Activated CD8-positive, alpha-beta memory T cell treated with anti-CD3 and anti-CD28 coated beads, Interleukin-2, amount 50 U/mL, for 1 hour (primary cell): ENCODE measurements around the gene THSD4.

Experiments used
- DNase-seq: peaks from one replicate; pipeline ENCODE4 v3.0.0-alpha.2; 2020; ENCODE audit errors: extremely low read depth

Gene THSD4

DNA sequence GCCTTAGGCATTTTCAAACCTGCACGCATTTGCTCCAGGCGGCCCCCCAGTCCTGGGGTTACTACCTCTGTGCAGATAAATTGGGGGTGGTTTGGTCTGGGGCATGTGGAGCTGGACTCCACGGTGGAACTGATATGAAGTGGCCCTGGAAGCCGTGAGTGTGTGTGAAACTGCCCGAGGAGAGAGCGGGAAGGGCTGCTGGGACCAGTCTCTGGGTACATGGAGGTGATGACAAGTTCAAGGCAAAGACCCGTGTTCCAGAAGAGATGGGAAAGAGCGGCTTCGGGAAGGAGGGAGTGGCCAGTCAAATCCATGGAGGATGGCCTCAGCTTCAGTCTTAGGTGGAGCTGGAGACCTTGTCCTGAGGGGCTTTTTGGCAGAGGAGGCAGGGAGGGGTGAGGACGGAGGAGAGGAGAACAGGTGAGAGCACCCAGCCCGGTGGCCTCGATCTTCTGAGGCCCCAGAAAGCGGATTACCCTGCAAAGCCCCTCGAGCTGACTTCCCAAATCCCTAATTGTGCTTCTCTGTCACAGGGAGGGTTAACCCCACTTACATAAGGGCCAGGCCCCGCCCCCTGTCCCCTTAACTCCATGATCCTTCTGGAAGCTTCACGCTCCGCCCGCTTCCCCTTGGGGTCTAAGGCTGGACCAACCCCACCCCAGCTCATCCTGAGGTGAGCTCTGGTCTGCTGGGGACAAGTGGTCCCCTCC lies 693.2 kb downstream of the THSD4 start:
- no peak for DNase-seq

- DNase-seq = no peak
Observed at GRCh38 chr15:71809346-71809745, 694.1 kb downstream of the THSD4 start.

- no peak for DNase-seq
Observed at GRCh38 chr15:71810256-71811035, 695.2 kb downstream of the THSD4 start, which contains the start of gene NR2E3. Gene NR2E3, plus strand, starts transcription at chr15:71810554. Its CDS starts 190 bp downstream, at chr15:71810744.

- no peak for DNase-seq
Observed at GRCh38 chr15:71811036-71811736, 695.9 kb downstream of the THSD4 start.

GRCh38 chr15:71811752-71812735 lies 696.8 kb downstream of the THSD4 start:
- no peak for DNase-seq

- DNase-seq = no peak
Observed at GRCh38 chr15:71812966-71813722, 697.9 kb downstream of the THSD4 start.

DNA sequence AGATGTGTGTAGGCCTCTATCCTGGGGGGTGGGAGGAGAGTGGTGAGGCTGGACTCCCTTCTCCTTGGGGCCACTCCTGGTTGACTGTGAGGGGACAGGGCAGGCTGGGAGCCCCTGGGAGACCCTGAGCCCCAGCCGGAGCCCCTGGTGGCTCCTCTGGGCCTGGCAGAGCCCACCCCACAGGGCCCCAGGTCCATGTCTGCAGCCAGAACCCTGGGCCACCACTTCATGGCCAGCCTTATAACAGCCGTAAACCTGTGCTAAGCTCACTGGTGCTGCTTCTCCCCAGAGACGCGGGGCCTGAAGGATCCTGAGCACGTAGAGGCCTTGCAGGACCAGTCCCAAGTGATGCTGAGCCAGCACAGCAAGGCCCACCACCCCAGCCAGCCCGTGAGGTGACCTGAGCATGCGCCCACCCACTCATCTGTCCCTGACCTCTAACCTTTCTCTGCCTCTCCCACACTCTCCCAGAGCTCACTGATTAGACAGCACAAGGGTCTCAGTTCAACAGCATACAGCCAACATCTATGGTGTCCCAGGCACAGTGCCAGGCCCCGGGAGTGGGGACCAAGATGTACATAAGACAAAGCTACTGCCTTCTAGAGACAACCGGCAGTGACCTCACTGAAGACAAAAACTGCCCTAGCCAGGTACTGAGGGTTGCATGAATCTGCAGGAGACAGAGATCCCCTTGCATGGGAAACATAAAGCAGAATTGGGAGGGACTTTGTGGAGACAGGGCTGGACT lies 698.6 kb downstream of the THSD4 start:
- no peak for DNase-seq

DNA sequence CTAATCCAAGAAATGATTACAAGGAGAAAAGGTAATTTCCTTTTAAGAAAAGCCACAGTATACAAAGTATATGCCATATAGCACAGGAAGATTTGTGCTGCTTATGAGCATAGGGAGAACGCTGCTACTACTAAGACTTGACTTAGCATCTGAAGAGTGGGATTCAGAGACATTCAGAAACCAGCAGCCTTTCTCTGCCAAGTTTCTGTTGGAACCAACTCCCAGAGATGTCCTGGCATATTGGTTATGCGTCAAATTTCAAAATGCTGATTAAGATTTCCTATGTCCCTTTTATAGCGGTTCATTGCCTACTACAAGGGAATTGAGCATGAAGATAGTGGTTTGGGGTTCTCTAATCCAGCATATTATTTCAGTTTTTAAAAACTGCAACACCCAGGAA lies 700.0 kb downstream of the THSD4 start:
- no peak for DNase-seq

DNA sequence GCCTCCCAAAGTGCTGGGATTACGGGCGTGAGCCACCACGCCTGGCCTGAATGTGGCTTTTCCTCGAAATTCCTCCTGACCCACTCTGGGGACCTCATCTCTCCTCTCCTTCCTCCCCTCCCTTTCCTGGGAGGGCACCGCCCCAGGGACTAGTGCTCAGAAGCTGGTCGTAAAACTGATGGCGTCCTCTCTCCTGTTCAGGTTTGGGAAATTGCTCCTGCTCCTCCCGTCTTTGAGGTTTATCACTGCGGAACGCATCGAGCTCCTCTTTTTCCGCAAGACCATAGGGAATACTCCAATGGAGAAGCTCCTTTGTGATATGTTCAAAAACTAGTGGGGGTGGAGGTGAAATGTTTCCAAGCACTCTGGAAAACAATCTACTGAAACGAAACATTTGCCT lies 702.1 kb downstream of the THSD4 start:
- DNase-seq = no peak

DNA sequence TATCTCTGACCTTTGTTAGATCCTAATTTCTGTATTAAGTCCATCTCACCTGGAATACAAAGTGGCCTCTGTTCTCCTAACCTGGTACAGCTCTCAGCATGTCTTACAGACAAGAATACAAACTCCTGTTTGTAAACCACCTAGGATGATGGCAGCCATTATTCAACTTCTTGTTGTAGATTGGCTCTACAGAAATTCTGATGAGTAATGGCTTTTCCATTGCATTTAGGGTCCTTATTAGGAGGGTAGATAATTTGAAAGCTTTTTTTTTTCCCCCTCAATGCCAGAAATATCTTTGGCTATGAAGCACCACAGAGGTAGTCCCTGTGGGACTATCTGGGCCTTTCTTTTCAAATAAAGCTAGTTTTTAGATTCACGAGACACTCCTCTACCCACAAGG lies 704.9 kb downstream of the THSD4 start:
- DNase-seq = no peak

- DNase-seq = no peak
Observed at GRCh38 chr15:71821547-71822129, 706.4 kb downstream of the THSD4 start.

DNA sequence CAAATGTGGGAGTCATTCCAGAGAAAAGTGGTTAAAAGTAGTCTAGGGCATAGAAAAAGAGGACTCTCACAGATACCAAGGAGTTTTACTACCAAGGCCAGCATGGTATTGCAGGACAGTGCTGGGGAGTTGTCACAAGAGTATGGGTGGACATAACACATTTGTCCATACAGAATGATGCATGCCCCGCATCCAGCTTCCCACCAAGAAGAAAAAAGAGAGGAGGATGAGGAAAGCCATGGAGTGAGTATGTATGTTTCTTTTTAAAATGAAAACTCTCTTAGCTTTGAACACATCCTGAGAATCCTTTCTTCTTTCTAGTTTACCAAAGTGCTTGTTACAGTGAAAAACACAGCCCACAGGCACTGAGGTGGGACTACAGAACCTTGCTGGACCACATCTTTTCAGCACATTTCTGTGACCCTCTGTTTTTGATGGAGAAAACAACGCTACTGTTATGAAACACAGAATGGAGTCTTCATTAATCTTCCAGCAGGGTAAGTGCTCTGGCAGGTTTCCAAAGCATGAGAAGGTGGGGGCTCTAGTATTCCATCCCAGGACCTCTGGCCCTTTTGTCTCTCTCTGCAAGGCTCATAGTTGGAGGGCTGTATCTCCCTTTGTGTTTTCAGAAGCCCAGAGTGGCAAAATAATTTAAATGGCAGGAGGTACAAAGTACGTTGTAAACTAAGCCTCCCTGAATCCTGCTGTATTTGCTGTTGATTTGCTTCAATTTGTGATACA lies 707.8 kb downstream of the THSD4 start:
- DNase-seq = no peak

DNA sequence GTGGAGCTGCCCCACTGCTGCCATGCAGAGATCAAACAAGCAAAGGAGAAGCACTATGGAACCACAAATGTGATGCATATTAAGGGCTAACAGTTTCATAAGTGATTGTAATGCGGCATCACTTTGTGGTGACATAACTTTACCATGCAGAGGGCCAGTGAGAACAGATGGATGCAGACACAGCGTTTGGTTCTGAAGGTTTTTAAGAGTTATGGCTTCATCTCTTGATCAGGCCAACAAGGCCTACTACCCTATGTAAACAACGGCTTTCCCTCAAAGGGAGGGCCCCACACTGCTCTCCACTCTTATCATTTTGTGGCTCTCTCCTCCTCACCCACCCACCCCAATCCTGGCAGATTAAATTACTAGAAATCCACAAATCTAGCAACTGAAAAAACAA lies 708.5 kb downstream of the THSD4 start:
- no peak for DNase-seq

GRCh38 chr15:71825021-71825730 lies 709.9 kb downstream of the THSD4 start:
- DNase-seq = no peak

GRCh38 chr15:71826196-71826595 lies 710.9 kb downstream of the THSD4 start:
- no peak for DNase-seq

DNA sequence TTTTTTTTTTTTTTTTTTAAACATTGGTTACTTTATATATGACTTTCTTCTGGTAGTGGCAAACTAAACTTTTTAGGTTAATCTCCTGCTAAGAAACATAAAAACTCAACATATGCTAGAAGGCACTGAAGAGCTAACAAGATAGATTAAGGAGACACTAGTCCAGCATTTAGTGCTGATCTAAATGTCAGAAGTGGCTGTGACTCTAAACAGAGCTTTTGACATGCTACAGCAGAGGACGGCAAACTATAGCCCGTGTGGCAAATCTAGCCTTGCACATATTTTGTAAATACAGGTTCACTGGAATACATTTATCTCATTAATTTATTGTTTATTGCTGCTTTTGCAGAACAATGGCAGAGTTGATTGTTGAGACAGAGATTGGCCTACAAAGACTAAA lies 715.7 kb downstream of the THSD4 start:
- no peak for DNase-seq
